Endodermal cell (in vitro differentiated cells): ENCODE data around the gene C19orf81. TPM values are rescaled to one million over a fixed set of nuclear protein-coding genes. Genes with fewer than 3 reads are reported as not detected.
A peak's percentile ranks its signal among the peaks of the same experiment; 100 is the strongest.

ENCODE experiments used
- DNase-seq: peaks from one replicate; pipeline ENCODE4 v3.0.0-alpha.2; 2017
- H3K27ac ChIP-seq: 2 replicates; pipeline ENCODE4 v1.5.1; 2013; ENCODE audit warnings: mild to moderate bottlenecking, low read depth, low read length, moderate library complexity
- H3K27me3 ChIP-seq: 2 replicates; pipeline ENCODE4 v1.6.1; 2013; ENCODE audit warnings: mild to moderate bottlenecking, low read length, moderate library complexity; ENCODE audit not compliant: insufficient read depth, control insufficient read depth, poor library complexity, severe bottlenecking
- H3K36me3 ChIP-seq: 2 replicates; pipeline ENCODE4 v1.7.0; 2013; ENCODE audit warnings: mild to moderate bottlenecking, low read length, moderate library complexity; ENCODE audit not compliant: control insufficient read depth, insufficient read depth
- H3K4me1 ChIP-seq: one replicate; pipeline ENCODE4 v1.7.0; 2013; ENCODE audit warnings: low read length; ENCODE audit not compliant: control insufficient read depth, insufficient read depth
- H3K4me3 ChIP-seq: 2 replicates; pipeline ENCODE4 v1.5.1; 2013; ENCODE audit warnings: mild to moderate bottlenecking, low read length, moderate library complexity
- H3K9ac ChIP-seq: 2 replicates; pipeline ENCODE4 v1.6.1; 2013; ENCODE audit warnings: mild to moderate bottlenecking, low read length, moderate library complexity; ENCODE audit not compliant: poor library complexity, severe bottlenecking; ENCODE audit errors: extremely low read depth
- H3K9me3 ChIP-seq: 2 replicates; pipeline ENCODE4 v1.6.1; 2013; ENCODE audit warnings: mild to moderate bottlenecking, low read length, moderate library complexity; ENCODE audit not compliant: control insufficient read depth
- H3K27ac Mint-ChIP-seq: 2 replicates; pipeline ENCODE4 v1.8.0; 2020; ENCODE audit warnings: mixed read lengths
- H3K27me3 Mint-ChIP-seq: 2 replicates; pipeline ENCODE4 v1.8.0; 2021; ENCODE audit warnings: mild to moderate bottlenecking, mixed read lengths; ENCODE audit not compliant: insufficient read depth
- H3K36me3 Mint-ChIP-seq: 2 replicates; pipeline ENCODE4 v1.8.0; 2020; ENCODE audit warnings: low read depth, mixed read lengths
- H3K4me1 Mint-ChIP-seq: 2 replicates; pipeline ENCODE4 v1.8.0; 2020; ENCODE audit warnings: mixed read lengths
- H3K4me3 Mint-ChIP-seq: 2 replicates; pipeline ENCODE4 v1.8.0; 2020; ENCODE audit warnings: mild to moderate bottlenecking, moderate library complexity, mixed read lengths
- H3K9me3 Mint-ChIP-seq: 2 replicates; pipeline ENCODE4 v1.8.0; 2020; ENCODE audit warnings: mild to moderate bottlenecking, mixed read lengths
- CTCF ChIP-seq: fragments of 200-600 bp; sonication (generic); conservative IDR thresholded peaks from 2 replicates; pipeline ENCODE4 v1.5.0; 2021; ENCODE audit warnings: antibody characterized with exemption, mild to moderate bottlenecking
- WGBS, 2 experiments: methylation state at CpG; one replicate each; pipeline versions ENCODE4 v1.1.5 to v1.1.7; 2013; ENCODE audit warnings: missing lambda C conversion rate in 2 of 2, mixed read lengths in 1 of 2; ENCODE audit not compliant: insufficient coverage in 1 of 2, insufficient read length in 1 of 2; 5-methylcytosine and 5-hydroxymethylcytosine counted together
- total RNA-seq, 2 donors: library from RNA; stranded (reverse); fragmentation: NEBNext Ultra II Directional in 1 of 2; extraction: Animal tissue kit (Norgen Biotek cat#: 25700) in 1 of 2; gene quantifications; 2 replicates in 1 of 2; 3 replicates in 1 of 2; pipeline ENCODE4 v1.2.1, GENCODE V29; 2021

The C19orf81 gene
- total RNA-seq, 2 donors from 2014 or later, result 11.3 to 26.8 TPM

DNA sequence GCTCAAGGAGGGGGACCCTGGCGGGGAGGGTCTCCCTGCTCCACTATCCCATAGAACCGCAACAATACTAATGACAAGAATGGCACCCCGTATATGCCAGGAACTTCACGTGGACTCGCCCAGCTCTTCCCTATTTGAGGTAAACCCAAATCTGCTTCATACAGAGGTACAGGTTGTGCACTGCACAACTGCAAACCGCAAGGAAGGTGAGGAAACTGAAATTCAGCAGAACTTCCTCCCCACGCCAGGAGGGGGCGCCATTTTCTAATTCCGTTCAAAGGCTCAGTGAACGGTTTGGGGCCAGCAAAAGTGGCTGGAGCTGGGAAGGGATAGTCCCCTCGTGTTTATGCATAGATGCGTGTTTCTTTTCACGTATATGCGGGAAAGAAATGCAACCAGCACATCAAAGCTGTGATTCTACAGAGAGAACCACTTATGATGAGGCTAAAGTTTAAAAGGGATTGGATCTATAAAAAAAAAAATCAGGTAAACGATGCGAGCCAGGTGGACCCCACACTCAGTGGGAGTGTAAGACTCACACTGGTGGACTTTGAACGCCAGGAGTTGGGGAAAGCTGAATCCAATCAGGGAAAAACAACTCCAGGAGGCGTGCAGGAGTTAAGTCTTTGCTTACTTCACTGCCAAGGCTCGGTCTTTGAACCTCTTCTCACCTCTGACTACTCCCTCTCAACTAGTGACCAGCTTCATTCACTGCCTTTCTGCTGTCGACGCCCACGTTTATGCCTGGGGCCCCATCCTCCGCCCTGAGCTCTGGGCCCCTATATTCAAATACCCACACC lies 20.3 kb downstream of the C19orf81 start:
- Histone ChIP-seq H3K27ac (no peak overlapping the region), H3K4me1 (no peaks in the 10 kb centered on the region), H3K36me3 (no peaks in the 10 kb centered on the region), H3K4me3 (no peak overlapping the region), H3K9me3 (no peaks in the 10 kb centered on the region), H3K27me3 (peaks cover 31% of the 10 kb centered on the region), H3K9ac (no peak overlapping the region)
- Mint-ChIP-seq H3K36me3 (no peaks in the 10 kb centered on the region), H3K4me1 (peaks cover 3% of the 10 kb centered on the region), H3K27me3 (peaks cover 88% of the 10 kb centered on the region), H3K4me3 (no peak overlapping the region), H3K9me3 (no peaks in the 10 kb centered on the region), H3K27ac (no peak overlapping the region)
- TF ChIP-seq CTCF, result peak; percentile 88
- 62 to 68% methylated on average over 15 to 23 of the region's 23 CpGs for WGBS, 2 experiments
- peak; percentile 71 for DNase-seq

DNA sequence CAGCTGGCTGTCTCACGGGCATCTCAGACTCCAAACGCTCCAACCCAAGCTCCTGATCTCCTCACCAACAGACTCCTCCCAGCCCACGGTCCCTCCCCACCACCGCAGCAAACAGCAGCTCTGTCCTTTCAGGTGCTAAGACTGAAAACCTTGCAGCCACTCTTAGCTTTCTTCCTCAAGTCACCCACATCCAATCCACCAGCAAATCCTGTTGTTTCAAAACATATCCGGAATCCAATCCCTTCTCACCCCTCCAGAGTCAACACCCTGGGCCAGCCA lies 20.8 kb downstream of the C19orf81 start:
- Histone ChIP-seq H3K9me3 (no peaks in the 10 kb centered on the region), H3K27ac (no peak overlapping the region), H3K27me3 (peaks cover 31% of the 10 kb centered on the region), H3K36me3 (no peaks in the 10 kb centered on the region), H3K4me3 (no peak overlapping the region), H3K4me1 (no peaks in the 10 kb centered on the region), H3K9ac (no peak overlapping the region)
- Mint-ChIP-seq H3K4me1 (peaks cover 3% of the 10 kb centered on the region), H3K9me3 (no peaks in the 10 kb centered on the region), H3K4me3 (no peak overlapping the region), H3K27me3 (peaks cover 83% of the 10 kb centered on the region), H3K36me3 (no peaks in the 10 kb centered on the region), H3K27ac (no peak overlapping the region)
- DNase-seq, result no peak
- 76 to 90% methylated on average over 2 to 5 of the region's 5 CpGs for WGBS, 2 experiments
- TF ChIP-seq CTCF, result no peak

DNA sequence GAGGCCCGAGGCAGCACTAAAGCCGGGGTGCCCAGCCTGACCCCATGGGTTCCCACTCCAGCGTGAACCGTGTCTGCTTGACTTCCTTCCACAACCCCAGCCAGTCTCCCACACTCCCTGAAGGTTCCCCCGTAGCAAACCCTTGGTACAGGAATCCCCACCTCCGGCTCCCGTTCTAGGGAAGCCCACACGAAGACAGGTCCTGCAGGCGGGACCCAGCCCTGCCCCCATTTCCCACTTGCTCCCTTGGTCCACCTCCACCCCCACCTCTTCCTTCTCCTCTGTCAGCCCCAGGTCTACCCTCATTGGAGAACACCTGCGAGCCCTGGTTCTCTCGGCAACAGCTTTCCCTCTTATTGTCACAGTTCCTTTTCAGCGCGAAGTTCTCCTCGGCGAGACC lies 23.9 kb downstream of the C19orf81 start:
- Mint-ChIP-seq H3K27ac (no peak overlapping the region), H3K4me1 (peaks cover 3% of the 10 kb centered on the region), H3K27me3 (peaks cover 83% of the 10 kb centered on the region), H3K9me3 (peaks cover 3% of the 10 kb centered on the region), H3K4me3 (no peak overlapping the region), H3K36me3 (no peaks in the 10 kb centered on the region)
- 81 to 90% methylated on average over 5 to 15 of the region's 15 CpGs for whole genome bisulfite sequencing, 2 experiments
- H3K9me3 ChIP-seq, result no peaks in the 10 kb centered on the region
- no peak for TF ChIP-seq CTCF
- H3K4me3 ChIP-seq, result no peak overlapping the region
- H3K9ac ChIP-seq, result no peak overlapping the region
- H3K27ac ChIP-seq, result no peak overlapping the region
- no peaks in the 10 kb centered on the region for H3K4me1 ChIP-seq
- peaks cover 17% of the 10 kb centered on the region for H3K27me3 ChIP-seq
- DNase-seq, result no peak
- no peaks in the 10 kb centered on the region for H3K36me3 ChIP-seq
